COLO829 (cell line): ENCODE data around the gene GPATCH2.
"Not testable (repeated sequence)": the region's sequence is repeated elsewhere in the genome, so short reads cannot be mapped to it uniquely, and the experiment has no call there.

Source experiments
- DNase-seq: peaks from one replicate; pipeline ENCODE4 v3.0.0; 2012; ENCODE audit warnings: low spot score

Gene GPATCH2

DNA sequence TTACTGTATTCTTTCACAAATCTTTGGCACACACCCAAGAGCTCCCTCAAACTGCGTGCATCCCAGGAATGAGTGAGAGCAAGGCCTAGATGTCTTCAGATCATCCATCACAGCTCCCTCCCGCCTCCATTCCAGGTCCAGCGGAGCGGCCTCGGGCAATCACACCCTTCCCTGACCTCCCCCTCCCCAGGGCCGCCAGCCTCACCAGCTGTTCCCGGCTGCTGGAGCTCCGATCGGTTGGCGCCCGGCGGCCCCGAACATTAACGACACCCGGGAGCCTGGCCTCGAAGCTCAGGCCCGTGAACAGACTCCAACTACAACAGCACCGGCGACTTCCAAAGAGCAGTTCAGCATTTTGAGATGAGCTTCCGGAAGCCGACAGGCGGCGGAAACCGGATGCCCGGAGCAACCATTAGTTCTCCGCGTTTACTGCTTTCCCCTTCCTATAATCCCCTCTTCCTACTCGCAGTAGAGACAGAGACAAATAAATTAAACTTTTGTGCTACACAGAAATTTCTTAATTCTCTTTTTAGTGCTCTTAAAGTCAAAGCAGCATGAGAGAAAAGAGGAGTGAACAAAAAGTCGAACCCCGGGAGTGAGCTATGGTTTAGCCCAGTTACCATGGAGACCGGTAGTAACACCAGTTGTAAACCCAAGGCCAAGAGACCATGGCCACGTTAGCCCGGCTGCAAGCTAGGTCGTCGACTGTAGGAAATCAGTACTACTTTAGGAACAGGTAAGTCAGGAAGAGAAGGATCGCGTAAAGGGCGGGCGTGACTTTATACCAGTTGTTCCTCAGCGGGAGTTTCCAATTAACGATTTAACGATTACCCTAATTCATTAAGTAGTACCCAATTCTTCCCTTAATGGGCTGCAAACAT lies at the start of gene GPATCH2, which contains the start of gene SPATA17:
TSS of gene GPATCH2 (minus strand) at position 380 of the 881 bp plus-strand sequence. CDS start at position 261, 119 bp downstream.
TSS of gene SPATA17 (plus strand) at position 634 of the 881 bp plus-strand sequence. CDS start at position 669, 35 bp downstream.
- peak; percentile 96 for DNase-seq

DNA sequence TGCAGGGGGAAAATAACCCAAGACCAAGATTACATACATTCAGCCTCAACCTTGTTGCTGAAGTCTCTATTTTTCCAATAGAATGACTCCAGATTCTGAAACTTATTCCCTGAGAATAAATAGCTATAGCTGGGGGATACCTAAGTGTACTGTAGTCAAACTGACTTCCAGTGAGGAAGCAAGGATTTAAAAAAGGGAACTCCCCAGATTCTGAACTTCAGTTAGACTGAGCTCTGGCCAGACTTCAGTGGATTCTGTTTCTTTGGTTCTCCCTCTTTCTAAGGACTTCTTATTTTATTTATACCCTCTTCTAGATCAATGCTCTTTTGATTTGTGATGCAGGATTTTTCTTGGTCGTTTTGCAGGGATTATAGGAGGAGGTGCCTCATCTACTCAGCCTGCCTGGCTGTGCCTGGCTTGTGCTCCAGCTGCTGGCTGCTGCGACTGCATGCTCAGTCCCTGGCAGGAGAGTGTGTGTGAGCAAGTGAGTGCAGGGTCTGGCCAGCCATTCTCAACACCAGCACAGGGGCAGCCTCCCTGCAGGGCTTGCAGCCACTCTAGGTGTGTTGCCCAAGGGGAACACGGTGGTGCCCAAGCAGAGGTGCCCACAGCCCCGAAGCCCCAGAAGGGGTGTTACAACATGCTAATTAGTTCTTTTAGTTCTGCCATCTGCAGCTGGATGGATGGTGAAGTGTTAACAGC lies 43.3 kb upstream of the GPATCH2 start:
- no peak for DNase-seq

DNA sequence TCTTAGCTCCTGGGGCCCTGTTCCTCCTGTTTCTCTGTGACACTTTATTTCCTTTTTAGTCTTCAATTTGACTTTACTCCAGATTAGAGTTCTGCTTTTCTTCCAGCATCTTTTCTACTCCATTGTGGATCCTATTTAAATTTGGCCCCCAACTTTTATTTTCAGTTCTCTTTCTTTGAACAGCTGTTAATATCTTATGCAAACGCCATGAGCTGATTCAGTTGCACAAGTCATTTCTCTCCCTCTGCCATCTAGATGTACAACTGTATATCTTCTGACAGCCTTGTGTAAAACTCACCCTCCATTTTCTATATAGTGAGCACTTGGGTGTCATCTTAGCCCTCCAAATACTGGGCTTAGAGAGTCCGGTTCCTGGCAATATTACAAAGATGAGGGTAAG lies 42.5 kb upstream of the GPATCH2 start:
- no peak for DNase-seq

DNA sequence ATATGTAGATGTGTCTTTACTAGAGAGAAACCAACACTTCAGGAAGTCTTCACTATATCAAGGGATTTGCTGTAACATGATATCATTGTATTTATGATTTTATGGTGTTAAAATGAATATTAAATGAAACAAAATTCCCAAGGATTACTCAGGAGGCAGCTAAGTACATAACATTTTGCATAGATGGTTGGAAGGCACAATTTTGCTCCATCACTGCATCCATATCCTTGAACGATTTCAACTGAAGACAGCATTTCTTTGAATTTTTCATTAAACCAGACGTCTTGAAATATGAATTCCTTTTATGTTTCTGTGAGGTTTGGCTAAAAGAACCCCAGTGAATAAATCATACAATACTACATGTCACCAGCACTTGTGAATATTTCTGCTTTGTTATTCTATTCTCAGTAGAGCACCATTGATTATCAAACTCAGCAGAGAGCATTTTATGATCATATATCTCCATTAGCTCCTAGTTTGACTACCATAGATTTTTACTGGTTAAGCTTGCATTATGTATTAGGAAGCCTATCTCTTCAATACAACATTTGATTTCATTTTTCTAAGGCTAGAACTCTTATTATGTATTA lies 37.6 kb upstream of the GPATCH2 start:
- no peak for DNase-seq

DNA sequence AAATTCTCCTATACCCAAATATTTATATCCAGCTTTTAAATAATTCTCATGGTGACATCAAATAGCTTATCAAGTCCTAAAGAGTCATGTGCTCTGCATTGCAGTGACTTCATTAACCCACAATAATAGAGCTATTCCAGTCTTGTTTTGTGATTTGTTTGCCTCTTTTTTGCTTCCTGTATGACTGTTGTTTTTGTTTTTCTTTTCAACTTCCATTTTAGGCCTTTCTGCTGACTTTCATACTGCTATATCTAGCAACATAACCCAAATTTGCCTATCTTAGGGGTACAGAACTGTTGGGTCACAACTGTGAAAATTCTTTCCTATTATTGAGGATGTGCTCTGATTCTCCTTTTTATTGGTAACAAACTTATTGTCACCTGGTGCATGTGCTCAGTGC lies 30.5 kb upstream of the GPATCH2 start:
- no peak for DNase-seq

DNA sequence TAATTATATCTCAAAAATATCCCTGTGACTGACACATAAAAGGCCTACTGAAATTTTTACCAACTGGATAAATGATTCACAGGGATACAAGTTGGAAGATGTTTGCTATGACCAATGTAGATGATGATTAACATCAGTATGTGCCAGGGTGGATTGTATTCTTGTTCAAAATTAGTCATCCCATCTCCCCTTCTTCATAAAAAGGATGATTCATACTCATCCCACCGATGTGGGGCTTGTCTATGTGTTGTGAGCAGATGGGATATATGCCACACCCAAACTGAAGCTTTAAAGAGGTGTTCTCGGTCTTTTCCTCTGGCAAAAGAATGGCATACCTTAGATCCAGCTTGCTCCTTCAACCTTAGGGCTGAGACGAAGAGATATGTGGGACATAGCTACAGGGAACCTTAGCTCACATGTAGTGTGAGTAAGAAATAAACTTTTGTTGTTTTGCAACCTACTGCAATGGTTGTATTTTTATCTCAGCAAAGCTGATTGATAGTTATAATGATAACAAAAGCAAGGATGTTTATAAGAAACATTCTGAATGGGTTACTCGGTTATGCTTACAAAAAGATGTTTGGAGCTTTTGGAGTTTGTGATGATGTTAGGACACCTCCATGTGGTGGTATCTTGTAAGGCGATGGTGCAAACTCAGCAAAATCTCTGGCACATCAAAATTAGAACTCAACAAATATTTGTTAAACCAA lies 29.6 kb upstream of the GPATCH2 start:
- DNase-seq = peak; percentile 62

DNA sequence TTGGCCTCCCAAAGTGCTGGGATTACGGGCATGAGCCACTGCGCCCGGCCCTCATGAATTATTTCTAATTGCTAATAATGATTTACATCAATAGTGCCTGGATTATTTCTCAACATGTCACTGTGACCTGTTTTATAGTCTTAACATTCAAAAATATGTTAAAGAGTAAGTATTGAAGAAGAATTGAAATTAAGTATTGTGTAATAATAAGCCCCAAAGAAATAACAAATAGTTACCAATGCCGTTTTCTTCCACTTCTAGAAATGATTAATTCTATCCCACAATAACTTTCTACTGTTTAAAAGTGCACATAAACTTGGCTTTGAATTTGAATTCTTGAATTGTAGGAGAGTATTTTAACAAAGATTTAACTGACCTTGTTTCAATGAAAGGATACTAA lies 19.8 kb upstream of the GPATCH2 start:
- DNase-seq = no peak

DNA sequence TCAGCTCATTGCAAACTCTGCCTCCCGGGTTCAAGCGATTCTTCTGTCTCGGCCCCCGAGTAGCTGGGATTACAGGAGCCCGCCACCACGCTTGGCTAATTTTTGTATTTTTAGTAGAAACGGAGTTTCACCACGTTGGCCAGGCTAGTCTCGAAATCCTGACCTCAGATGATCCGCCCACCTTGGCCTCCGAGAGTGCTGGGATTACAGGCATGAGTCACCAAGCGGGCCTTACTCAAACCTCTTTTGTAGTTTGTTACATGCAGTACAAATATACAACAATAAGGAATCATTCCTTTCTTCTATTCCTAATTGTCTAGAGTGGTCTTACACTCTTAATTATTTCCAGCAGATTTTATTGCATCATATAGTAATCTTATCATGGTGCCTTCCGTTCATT lies 16.9 kb upstream of the GPATCH2 start:
- no peak for DNase-seq

DNA sequence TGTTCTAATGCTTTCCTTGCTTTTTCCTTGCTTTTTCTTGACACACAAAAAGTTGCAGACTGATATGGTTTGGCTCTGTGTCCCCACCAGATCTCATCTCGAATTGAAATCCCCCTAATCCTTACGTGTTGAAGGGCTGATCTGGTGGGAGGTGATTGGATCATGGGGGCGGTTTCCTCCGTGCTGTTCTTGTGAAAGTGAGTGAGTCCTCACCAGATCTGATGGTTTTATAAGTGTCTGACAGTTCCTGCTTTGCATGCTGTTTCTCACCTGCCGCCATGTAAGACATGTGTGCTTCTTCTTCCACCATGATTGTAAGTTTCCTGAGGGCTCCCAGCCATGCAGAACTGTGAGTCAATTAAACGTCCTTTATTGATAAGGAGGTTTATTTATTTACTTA lies 11.6 kb upstream of the GPATCH2 start:
- no peak for DNase-seq

DNA sequence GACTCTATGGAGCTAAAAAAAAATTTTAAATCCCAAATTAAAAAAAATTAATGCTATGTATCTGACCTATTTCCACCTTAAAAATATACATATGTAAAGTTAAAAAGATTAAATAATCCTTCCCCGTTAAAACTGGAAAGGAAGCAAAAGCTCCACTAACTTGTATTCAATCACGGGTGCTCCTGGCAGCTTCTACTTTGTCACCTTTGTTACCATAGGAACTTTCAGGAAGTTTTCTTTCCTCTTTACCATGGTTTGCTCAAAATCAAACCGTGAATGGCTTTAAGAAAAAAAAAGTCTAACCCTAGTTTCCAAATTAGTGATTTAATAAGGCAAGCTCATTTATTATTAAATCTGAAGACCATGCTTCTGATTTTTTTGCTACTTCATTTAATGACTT lies 3.5 kb downstream of the GPATCH2 start:
- DNase-seq = no peak

DNA sequence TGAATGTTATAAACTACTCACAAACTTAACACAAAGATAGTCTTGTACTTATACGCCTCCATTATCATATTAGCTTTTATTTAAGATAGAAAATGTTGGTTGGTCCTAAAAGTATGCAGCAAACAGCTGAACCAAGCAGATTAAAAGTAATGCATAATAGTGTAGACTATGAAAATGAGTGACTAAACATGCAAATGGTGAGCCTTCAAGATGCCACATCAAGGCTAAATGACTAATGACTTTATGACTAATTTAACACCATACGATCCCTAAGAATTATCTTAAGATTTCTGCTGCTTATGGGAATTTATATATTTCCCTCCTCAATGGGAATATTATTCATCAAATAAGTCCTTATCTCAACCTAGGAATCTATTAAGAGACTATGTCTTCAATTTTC lies 4.6 kb downstream of the GPATCH2 start:
- DNase-seq = no peak

DNA sequence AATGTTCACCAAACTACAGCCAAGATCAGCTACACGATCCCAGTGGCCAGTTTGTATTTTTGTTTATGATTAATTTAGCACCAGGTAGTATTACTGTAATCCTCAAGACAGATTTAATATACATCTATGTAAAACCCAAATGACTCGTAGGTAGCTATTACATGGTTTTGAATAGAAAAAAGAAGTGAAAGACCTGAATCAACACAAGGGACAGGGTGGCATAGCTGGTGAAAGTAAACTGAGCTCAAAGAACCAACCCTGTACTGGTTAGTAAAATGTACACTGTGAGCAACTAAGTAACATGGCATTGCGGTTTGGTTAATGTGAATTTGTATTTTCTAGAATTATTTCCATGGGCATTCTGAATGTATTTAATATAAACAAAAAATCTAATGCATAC lies 8.8 kb downstream of the GPATCH2 start:
- no peak for DNase-seq

DNA sequence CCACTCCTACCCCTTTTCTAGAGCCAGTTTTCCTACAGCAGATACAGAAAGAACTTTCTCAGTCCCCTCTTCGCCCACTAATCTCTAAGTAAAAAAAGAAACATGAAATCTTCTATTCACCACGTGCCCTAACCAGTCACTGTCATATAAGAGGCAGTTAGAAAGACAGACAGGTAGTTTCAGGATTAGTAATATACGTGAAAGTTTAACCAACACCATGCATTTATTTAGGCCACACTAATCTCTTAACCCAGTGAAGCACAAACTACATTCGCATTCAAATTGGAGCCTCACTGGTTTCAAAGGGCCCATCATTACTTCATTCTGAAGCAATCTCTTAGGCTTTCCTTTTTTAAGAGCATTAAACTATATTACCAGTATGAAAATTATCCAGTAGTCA lies 10.1 kb downstream of the GPATCH2 start:
- DNase-seq = no peak

DNA sequence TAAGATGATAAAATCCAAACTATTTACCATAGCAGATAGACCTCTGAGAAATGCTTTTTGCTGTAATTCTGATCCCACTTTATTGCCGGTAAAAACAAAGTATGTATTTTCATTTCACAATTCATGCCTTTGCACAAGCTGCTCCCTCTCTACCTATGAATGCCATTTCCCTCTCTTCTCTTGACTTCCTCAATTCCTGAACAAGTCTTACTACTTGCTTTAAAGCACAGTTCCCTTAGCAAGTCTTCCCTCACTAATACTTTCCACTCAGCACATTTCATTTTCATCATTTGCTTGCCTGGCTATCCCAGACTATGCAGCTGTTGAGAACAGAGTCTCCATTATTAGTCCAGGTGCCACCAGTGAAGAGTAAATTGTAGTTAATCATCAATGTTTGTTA lies 13.8 kb downstream of the GPATCH2 start:
- DNase-seq = no peak

DNA sequence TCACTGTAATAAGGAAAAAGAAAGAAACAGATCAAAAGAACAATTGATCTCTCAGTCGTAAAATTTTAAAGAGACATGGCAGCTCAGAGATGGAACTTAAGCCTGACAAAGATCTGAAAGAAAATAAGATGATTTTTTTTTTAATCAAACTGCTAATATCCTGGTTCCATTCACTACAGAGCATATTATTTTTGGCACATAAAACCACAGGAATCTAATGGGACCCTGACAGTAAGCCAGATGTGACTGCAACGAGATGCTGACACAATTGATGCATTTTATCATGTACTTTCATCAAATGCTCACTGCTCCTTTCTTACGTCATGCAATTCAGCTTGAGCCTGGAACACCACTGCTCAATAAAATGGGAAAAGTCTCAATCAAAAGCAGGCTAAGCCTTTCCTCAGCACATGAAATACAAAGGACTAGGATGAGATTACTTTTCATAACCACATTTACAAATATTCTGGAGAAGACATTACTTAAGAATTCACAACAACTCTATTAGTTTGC lies 16.6 kb downstream of the GPATCH2 start:
- DNase-seq = no peak

DNA sequence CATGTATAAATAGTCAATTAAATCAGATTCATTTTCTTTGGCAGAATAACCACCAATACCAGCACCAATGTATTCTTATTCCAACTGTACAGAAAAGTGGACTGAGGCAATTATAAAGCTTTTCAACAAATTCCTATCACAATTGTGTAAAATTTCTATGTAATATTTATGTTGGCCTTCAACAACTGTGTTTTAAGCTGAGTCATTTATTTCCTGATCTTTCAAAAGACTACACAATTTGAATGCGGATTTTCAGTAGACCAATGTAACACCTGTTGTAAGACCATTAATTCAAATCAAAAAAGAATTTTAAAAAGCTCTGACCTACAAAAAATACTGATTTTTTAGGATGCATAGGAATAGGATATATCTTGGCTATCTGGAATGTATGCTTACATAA lies 25.5 kb downstream of the GPATCH2 start:
- DNase-seq = no peak

DNA sequence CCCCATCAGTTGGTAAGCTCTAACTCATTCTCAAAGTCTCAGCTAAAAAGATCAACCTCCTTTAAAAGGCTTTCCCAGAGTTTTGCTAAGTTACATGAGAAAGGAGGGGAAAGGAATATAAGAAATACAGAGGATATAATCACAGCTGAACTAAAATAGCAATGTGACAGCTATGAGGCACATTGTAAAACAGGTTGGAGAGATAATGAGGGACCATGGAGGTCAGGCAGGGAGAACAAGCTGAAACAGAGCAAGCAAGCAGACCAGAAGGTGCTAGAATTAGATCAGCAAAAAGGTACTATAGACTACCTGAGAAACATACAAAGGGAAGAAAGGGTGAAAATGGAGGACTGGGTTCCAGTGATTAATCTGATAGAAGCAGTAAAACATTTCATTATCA lies 28.5 kb downstream of the GPATCH2 start:
- DNase-seq = no peak

DNA sequence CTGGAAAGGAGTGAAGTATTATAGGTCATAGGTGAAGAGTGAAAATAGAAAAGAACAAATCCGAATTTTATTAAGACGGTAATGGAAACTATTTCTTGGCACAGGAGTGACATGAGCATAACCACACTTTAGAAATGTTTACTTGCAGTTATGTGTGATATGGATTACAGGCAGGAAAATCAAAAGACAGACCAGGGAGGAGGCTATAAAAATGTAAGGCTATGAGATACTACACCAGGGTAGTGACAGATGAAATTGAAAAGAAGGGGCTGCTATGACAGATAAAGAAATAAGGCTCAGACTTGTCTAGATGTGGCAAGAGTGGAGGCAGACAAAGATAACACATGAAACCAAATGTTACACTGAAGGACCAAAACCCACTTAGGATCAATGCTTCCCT lies 31.7 kb downstream of the GPATCH2 start:
- DNase-seq = no peak

DNA sequence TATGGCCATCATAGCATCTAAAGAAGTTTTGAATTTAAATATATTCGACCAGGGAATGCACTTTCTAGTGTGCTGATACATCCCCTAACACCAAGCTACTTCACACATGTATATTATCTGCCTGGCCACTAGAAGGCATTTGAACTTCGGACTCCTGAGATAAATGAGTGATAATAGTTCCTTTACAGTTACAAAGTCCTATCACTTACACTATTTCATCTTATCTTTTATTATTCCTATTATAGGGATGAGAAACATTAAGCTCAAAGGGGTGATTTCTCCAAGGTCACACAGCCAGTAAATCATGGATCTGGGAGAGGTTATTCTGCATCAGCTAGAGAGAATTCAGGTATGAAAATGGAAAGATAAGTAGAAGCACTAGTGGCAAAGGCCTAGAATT lies 40.3 kb downstream of the GPATCH2 start:
- no peak for DNase-seq

DNA sequence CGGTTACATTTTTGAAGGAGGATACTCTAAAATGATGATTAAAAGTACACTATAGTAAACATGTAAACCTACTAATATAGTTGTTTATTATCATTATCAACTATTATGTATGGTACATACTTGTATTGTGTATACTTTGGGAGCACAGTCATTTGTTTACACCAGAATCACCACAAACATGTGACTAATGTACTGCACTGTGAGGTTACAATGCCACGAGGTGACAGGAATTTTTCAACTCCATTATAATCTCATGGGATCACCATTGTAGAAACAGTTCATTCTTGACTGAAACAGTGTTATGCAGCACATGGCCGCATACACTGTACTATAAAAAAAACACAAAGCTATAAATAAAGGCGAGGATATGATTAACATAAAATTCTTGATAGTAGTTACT lies 44.3 kb downstream of the GPATCH2 start:
- no peak for DNase-seq

DNA sequence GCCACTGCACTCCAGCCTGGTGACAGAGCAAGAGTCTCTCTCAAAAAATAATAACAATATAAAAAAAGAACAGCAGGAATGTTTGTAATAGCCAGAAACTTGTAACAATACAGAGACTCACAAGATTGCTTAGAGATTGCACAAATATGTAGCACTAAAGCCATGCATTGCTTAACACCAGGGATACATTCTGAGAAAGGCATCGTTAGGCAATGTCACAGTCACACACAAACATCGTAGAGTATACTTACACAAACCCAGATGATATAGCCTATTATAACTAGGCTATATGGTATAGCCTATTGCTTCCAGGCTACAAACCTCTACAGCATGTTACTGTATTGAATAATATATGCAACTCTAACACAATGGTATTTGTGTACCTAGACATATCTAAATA lies 45.3 kb downstream of the GPATCH2 start:
- DNase-seq = no peak

DNA sequence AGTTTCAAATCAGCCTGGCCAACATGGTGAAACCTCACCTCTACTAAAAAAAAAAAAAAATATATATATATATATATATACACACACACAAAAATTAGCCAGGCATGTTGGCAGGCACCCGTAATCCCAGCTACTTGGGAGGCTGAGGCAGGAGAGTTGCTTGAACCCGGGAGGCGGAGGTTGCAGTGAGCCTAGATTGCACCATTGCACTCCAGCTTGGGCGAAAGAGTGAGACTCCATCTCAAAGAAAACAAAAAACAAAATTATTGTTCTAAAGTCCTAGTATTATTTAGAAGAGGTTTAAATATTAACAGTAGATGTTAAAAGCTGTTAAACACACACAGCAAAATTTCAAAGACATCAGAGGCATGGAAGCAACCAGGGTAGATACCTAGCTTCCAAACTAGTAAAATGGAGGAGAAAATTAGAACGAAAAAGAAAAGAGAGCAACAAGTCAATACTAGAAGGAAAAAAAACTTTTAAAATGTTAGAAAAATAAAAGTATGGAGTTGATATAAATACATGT lies 46.5 kb downstream of the GPATCH2 start:
- not testable (repeated sequence) for DNase-seq
